NCI-H345 treated with DMSO at 0.1 percent for 48 hours (cell line): ENCODE measurements around the gene HTN3.
"Not testable (repeated sequence)": the region's sequence is repeated elsewhere in the genome, so short reads cannot be mapped to it uniquely, and the experiment has no call there.

Experiments used
- DNase-seq: peaks from one replicate; lab custom pipeline; 2025; ENCODE audit not compliant: unreplicated experiment; lab: John Stamatoyannopoulos, UW

The HTN3 gene

DNA sequence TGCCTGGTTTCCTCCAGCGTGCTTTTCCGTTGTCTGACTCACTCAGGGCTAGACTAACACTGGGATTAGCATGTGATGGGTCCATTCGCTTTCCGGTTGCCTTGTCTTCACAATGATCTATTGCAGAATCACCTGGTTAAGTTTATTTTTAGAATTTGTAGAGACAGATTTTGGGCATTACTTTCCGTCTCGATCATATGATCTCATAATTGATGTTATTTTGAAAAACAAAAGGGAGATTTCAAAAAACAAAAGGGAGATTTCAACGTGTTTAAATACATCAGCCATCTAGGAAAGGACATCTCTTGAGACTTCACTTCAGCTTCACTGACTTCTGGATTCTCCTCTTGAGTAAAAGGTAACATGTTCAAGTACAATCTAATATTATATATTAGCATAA, at the start of gene HTN3:
HTN3 (plus strand) TSS at position 301 of the 400 bp plus-strand sequence. CDS start 2,282 bp downstream, outside the sequence.
- not testable (repeated sequence) for DNase-seq

DNA sequence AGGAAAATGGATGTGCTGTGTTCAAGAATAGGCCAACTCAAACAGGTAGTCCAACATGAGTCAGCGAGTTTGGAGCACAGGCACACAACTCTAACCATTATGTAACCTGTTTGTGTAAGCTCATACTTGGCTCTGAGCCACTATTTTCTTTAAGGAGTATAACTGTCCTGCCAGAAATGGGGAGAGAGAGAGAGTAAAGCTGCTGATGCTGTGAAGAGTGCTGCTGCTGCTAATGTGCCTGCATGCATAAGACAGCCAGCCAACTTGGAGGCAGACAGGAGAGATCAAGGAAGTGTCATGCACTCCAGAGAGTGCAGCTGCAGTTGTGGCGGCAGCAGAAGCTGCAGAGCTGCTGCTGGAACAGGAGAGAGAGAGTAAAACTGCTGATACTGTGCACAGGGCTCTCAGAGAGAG, 44.2 kb upstream of the HTN3 start:
- DNase-seq: no peak

DNA sequence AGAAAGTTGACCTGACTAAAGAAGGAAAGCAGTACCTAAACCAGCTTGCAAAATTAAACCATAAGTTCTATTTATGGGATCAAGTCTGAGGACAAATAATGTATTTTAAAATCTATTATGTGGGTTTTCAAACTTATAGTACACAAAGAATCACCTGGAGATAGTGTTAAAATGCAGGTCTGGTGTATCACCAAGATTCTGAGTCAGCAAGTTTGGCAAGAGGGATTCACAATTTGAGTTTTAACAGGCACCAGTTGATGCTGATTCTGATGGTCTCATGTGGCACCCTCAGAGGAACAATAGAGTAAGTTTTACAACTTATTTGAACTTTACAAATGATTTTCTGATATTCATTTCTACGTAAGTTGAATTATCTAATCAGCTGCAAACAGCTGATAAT, 41.6 kb upstream of the HTN3 start:
- DNase-seq: no peak

DNA sequence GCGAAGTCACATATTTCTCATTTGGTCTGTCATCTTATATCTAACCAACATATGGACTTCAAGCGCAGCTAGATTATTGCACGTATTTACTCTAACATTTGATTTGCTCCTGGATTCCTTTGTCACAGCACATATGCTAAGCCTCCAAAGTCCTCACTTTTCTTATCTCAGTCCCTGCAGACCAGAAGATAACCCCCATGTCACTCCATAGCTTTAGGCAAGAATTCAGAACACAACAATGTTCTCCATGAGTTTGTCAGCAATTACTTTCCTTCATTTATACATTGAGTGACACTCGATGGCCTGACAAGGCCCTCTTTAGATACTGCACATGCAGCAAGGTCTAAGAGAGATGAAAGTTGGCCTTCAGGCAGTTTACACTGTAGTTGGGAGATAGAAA, 37.2 kb upstream of the HTN3 start:
- DNase-seq: no peak

DNA sequence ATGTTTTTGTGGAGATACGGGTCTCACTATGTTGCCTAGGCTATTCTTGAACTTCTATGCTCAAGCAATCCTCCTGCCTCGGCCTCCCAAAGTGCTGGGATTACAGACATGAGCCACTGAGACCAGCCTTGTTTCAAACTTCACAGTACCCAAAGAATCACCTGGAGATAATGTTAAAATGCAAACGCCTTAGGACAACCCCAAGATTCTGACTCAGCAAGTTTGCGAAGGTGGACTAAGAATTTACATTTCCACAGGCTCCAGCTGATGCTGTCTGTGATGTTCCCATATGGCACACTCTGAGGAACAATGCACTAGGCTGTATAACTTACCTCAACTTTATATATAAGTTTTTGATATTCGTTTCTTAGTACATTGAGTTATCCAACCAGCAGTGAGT, 33.5 kb upstream of the HTN3 start:
- DNase-seq: no peak

DNA sequence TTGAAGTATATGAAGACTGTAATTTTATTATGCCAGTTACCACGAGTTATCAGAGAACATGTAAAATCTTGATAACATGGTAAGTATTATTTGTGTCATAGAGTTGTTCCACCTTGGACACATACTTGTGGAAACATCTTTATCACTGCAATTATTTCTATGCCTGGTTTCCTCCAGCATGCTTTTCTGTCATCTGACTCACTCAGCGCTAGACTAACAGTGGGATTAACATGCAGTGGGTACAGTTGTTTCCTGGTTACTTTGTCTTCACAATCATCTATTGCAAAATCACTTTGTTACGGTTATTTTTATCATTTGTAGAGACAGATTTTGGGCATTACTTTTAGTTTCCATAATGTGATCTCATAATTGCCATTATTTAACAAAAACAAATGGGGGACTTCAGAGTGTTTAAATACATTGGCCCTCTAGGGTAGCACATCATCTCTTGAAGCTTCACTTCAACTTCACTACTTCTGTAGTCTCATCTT, 32.7 kb upstream of the HTN3 start, which contains the start of gene STATH:
STATH (plus strand) TSS at position 441 of the 491 bp plus-strand sequence. CDS start 2,472 bp downstream, outside the sequence.
- no peak for DNase-seq

DNA sequence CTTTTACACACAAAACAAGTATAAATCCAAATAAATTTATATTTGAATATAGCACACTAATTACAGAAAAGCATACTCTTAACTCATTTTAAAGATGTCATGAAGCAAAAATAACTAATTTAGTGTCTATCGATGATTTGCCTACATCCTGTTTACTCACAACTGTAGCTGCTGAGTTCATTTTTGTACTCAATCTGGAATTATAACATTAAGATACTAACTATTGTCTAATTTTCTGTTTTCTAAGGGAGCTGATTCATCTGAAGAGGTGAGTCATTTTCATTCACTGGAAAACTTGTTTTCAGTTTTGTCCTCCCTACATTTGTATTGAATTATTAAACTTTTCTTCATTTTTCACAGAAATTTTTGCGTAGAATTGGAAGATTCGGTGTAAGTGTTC, 28.8 kb upstream of the HTN3 start:
- DNase-seq: no peak

DNA sequence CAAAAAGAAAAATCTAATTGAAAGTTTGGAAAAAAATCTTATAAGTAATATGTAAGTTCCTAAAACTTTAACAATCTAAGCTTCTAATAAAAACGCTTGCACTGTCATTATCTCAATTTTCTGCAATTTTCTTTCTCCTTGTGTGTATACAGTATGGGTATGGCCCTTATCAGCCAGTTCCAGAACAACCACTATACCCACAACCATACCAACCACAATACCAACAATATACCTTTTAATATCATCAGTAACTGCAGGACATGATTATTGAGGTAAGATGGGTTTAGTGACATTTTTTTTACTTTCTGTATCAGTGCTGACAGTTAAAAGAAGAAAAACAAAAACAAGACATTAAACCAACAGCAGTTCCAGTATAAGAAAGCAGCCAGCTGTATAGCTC, 27.5 kb upstream of the HTN3 start:
- no peak for DNase-seq

DNA sequence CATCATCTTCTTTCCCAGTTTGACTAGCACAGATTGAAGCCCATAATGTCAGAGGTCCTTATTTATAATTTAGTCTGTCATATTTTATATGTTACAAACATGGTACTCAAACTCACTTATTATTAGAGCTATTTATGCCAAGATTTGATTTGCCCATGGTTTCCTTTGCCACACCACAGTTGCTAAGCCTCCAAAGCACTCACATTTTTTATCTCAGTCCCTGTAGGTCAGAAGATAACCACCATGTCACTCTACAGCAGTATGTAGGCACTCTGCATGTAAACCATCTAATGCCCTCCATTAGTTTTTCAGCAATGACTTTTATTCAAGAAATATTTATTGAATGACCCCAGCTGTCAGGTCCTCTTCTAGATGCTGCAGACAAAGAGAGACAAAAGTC, 25.8 kb upstream of the HTN3 start:
- DNase-seq: no peak

DNA sequence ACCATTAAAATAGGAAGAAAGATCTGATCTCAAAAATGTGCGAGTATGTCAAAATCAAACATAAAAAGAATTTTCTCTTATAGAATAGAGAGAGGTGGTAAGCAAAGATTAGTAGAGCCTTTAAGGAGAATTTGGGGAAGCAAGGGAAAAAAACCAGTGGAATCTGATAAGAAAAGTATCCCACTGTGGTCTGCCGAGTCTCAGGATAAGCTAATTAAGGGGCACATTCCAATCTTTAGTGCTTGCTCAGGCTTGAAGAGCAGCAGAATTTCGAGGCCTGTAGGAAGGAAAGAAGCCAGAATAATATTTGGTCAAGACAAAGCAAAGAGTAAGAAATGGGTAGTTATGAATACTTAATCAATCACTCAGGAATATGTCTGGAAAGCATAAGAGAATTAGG, 19.5 kb upstream of the HTN3 start:
- no peak for DNase-seq

DNA sequence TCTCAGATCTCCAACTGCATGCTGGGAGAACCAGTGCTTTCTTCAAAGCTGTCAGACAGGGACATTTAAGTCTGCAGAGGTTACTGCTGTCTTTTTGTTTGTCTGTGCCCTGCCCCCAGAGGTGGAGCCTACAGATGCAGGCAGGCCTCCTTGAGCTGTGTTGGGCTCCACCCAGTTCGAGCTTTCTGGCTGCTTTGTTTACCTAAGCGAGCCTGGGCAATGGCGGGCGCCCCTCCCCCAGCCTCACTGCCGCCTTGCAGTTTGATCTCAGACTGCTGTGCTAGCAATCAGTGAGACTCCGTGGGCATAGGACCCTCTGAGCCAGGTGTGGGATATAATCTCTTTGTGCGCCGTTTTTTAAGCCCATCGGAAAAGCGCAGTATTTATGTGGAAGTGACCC, 9.3 kb upstream of the HTN3 start:
- not testable (repeated sequence) for DNase-seq

DNA sequence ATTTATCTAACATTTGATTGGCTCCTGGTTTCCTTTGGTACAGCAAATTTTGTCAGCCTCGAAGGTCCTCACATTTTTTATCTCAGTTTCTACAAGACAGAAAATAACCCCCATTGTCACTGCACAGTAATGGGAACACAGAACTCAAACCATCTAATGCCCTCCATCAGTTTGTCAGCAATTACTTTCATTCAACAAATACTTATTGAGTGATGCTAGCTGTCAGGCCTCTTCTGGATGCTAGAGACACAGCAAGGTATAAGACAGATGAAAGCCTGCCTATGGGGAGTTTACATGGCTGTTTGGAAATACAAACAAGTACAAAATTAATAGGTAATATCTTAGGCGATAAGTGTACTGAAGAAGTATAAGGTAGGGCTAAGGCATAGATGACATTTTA, 5.0 kb upstream of the HTN3 start:
- DNase-seq: no peak

DNA sequence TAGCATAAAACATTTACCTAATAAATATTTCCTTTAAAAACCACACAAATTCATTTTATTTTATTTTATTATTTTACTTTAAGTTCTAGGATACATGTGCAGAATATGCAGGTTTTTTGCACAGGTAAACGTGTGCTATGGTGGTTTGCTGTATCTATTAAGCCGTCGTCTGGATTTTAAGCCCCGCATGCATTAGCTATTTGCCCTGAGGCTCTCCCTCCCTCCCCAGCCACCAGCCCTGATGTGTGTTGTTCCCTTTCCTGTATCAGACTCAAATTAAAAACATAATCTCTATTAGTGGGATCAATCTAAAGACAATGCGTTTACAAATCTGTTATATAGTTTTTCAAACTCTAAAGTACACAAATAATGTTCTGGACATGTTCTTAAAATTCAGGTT, 1.2 kb upstream of the HTN3 start:
- no peak for DNase-seq

DNA sequence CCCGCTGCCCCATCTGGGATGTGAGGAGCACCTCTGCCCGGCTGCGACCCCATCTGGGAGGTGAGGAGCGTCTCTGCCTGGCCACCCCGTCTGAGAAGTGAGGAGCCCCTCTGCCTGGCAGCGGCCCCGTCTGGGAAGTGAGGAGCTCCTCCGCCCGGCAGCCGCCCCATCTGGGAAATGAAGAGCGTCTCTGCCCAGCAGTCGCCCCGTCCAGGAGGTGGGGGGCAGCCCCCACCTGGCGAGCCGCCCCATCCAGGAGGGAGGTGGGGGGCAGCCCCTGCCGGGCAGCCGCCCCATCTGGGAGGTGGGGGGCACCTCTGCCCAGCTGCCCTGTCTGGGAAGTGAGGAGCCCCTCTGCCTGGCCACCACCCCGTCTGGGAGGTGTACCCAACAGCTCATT, 9.3 kb downstream of the HTN3 start:
- not testable (repeated sequence) for DNase-seq

DNA sequence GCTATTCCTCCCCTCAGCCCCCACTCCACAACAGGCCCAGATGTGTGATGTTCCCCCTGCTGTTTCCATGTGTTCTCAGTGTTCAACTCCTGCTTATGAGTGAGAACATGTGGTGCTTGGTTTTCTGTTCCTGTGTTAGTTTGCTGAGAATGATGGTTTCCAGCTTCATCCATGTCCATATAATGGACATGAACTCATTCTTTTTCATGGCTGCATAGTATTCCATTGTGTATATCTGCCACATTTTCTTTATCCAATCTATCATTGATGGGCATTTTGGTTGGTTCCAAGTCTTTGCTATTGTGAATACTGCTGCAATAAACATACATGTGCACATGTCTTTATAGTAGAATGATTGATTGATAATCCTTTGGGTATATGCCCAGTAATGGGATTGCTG, 11.7 kb downstream of the HTN3 start:
- not testable (repeated sequence) for DNase-seq

DNA sequence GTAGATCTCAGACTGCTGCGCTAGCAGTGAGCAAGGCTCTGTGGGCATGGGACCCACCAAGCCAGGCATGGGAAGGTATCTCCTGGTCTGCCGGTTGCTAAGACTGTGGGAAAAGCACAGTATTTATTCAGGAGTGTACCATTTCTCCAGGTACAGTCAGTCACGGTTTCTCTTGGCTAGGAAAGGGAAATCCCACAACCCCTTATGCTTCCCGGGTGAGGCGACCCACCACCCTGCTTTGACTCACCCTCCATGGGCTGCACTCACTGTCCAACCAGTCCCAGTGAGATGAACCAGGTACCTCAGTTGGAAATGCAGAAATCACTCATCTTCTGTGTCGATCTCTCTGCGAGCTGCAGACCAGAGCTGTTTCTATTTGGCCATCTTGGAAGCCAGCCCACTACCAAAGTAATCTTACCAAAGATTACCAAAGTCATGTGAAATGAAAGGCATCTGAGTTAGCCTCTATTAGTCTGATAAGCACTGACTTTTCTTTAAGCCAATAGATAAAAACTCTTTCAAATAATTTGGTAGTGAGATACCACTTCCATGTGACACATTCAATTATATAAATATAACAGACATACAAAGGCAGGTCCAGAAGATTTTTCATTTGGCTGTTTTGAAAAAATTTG, 13.5 kb downstream of the HTN3 start:
- no peak for DNase-seq

DNA sequence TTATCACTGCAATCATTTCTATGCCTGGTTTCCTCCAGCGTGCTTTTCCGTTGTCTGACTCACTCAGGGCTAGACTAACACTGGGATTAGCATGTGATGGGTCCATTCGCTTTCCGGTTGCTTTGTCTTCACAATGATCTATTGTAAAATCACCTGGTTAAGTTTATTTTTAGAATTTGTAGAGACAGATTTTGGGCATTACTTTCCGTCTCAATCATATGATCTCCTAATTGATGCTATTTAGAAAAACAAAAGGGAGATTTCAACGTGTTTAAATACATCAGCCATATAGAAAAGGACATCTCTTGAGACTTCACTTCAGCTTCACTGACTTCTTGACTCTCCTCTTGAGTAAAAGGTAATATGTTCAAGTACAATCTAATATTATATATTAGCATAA, 21.9 kb downstream of the HTN3 start, which contains the start of gene HTN1:
HTN1 (plus strand) TSS at position 301 of the 400 bp plus-strand sequence. CDS start 2,639 bp downstream, outside the sequence.
- DNase-seq: not testable (repeated sequence)

DNA sequence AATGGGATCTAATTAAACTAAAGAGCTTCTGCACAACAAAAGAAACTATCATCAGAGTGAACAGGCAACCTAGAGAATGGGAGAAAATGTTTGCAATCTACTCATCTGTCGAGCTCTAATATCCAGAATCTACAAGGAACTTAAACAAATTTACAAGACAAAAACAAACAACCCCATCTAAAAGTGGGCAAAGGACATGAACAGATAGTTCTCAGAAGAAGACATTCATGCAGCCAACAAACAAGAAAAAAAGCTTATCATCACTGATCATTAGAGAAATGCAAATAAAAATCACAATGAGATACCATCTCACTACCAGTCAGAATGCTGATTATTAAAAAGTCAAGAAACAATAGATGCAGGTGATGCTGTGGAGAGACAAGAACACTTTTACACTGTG, 28.3 kb downstream of the HTN3 start:
- DNase-seq: not testable (repeated sequence)

DNA sequence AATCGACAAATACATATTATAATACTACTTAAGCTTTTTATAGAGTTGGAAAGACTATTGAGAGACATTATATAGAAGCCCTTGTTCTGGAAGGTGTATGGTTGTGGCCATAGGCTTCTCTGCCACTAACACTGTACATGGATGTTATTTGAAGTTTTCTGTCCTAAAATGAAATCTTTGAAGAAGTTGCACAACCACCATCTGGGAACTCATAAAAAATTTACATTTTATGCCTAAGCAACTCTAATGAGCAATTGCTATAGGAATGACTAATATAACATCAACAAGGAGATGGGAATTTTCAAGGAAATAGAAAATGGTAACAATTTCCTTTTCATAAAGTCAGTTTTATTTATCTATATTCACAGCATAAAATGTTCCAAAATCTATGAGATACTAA, 29.4 kb downstream of the HTN3 start:
- no peak for DNase-seq

DNA sequence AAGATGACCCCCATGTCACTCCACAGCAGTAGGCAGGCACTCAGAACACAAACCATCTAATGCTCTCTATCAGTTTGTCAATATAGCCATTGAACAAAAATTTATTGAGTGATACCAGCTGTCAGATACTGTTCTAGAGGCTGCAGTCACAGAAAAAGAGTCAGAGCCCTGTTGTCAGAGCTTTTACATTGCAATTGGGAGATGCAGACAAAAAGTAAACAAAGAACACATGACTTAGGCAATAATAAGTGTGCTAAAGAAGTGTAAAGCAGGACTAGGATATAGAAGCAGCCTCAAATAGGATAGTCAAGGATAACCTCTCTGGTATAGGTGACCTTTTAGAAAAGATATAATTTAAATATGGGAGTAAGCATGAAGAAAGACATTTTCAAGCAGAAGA, 30.9 kb downstream of the HTN3 start:
- DNase-seq: no peak

DNA sequence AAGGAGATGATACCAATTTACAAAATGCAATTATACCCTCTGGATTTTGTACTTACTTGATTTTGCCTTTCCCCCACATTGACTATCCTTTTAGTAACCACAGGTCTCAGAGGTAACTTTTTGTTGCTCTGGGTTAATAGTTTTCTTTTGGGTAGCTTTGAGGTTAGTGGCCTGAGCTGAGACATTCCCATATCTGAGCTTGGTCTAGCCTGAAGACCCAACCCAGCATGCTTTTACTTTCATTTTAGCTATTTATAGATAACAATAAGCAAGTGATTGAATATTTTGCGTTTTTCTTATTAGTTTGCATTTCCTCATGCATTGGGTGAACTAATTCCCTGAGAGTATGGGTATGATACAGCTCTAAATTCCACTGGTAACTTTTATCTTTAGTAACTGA, 33.7 kb downstream of the HTN3 start:
- DNase-seq: no peak

DNA sequence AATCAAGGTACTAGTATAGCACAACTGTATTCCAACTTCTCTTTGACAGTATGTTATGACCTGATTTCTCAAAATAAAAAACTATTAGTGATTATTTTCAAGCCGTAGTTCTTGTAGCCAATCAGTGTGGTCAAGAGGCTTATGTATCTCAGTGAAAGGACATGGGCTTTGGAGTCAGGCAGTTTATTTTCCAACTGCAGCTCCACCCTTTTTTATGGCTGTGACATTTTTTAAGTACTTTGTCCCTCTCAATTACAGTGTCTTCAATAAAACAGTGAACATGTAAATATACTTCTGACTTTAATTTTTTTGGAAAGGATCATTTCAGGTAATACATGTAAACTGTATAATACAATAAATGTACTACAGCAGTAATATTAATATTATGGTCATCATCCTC, 51.9 kb downstream of the HTN3 start:
- no peak for DNase-seq
